Panc1 (cell line): ENCODE results near the gene TMEM185B. TPM values are rescaled to one million over a fixed set of nuclear protein-coding genes. Genes with fewer than 3 reads are reported as not detected.

Experiments used
- ATAC-seq: fragments of 200-7000 bp; cut with Tn5 transposase; 2 replicates; pipeline ENCODE4 v1.9.1; 2020; ENCODE audit warnings: mild to moderate bottlenecking, moderate library complexity
- BruUV-seq: library from RNA; stranded (reverse); fragments of 400-500 nt; replicated peaks from 2 replicates; lab custom pipeline; 2021; lab: Mats Ljungman, UMichigan
- CTCF ChIA-PET: fragments of 300-600 bp; sonication (Branson Sonifier 250); formaldehyde crosslinking; loops from one replicate; lab custom pipeline; 2022; ENCODE audit warnings: antibody characterized with exemption; lab: Charles Lee
- POLR2A ChIA-PET: fragments of 300-600 bp; sonication (Branson Sonifier 250); formaldehyde crosslinking; loops from one replicate; lab custom pipeline; 2022; ENCODE audit warnings: antibody characterized with exemption; lab: Charles Lee
- DNase-seq: peaks from one replicate; pipeline ENCODE4 v3.0.0-alpha.2; 2010; ENCODE audit warnings: low read depth, low spot score
- H3K27ac ChIP-seq: 2 replicates; pipeline ENCODE4 v1.5.1; 2011; ENCODE audit warnings: mild to moderate bottlenecking, low read length, inconsistent platforms
- H3K27me3 ChIP-seq: fragments of 200-500 bp; sonication (Bioruptor generic); 2 replicates; pipeline ENCODE4 v1.6.0; 2014; ENCODE audit warnings: low read length, inconsistent platforms; ENCODE audit not compliant: control insufficient read depth, insufficient read depth
- H3K36me3 ChIP-seq: fragments of 200-500 bp; sonication (Bioruptor generic); 2 replicates; pipeline ENCODE4 v1.5.1; 2014; ENCODE audit warnings: inconsistent platforms, mild to moderate bottlenecking, low read length, moderate library complexity; ENCODE audit not compliant: control insufficient read depth, insufficient read depth
- H3K4me1 ChIP-seq: 2 replicates; pipeline ENCODE4 v1.5.1; 2011; ENCODE audit warnings: inconsistent platforms, mild to moderate bottlenecking, low read length, moderate library complexity; ENCODE audit not compliant: control insufficient read depth, insufficient read depth
- H3K4me3 ChIP-seq, 2 experiments: 2 replicates each; pipeline ENCODE4 v1.5.1; 2011 to 2012; ENCODE audit warnings: low read depth in 2 of 2, low read length in 2 of 2, mild to moderate bottlenecking in 2 of 2, inconsistent platforms in 1 of 2, moderate library complexity in 1 of 2
- H3K9me3 ChIP-seq: fragments of 200-500 bp; sonication (Bioruptor generic); 2 replicates; pipeline ENCODE4 v1.5.1; 2014; ENCODE audit warnings: low read depth, mild to moderate bottlenecking, inconsistent platforms, low read length, moderate library complexity; ENCODE audit not compliant: control insufficient read depth, insufficient read depth
- CTCF ChIP-seq: fragments of 450-650 bp; IDR thresholded peaks from 2 replicates; pipeline ENCODE4 v1.5.1; 2017; ENCODE audit warnings: mild to moderate bottlenecking
- POLR2AphosphoS5 ChIP-seq: IDR thresholded peaks from 2 replicates; pipeline ENCODE4 v1.6.1; 2012; ENCODE audit warnings: mild to moderate bottlenecking, low read depth, low read length, moderate library complexity
- REST ChIP-seq, 2 experiments: IDR thresholded peaks; 2 replicates each; pipeline ENCODE4 v1.6.1; 2011 to 2012; ENCODE audit warnings: low read depth in 2 of 2, control low read depth in 1 of 2, low read length in 1 of 2, mild to moderate bottlenecking in 1 of 2, moderate library complexity in 1 of 2; ENCODE audit not compliant: insufficient read depth in 1 of 2
- SIN3A ChIP-seq: IDR thresholded peaks from 2 replicates; pipeline ENCODE4 v1.6.1; 2012; ENCODE audit warnings: low read depth, mild to moderate bottlenecking, low read length, moderate library complexity, borderline replicate concordance; ENCODE audit not compliant: insufficient read depth
- TCF7L2 ChIP-seq: IDR thresholded peaks from 2 replicates; pipeline ENCODE4 v1.6.1; 2011; ENCODE audit warnings: mild to moderate bottlenecking, low read depth, low read length, inconsistent platforms
- in situ Hi-C: cut with HindIII; loops from 2 replicates; pipeline ENCODE4 v1.10.0; 2016; ENCODE audit warnings: low sequenced_read_pairs, low pct_unique_long_range_greater_than_20kb
- intact Hi-C: fragments of 100-400 bp; cut with micrococcal nuclease; formaldehyde crosslinking; loops from one replicate; pipeline ENCODE4 v1.10.0; 2022; ENCODE audit not compliant: unreplicated experiment
- total RNA-seq: library from RNA; stranded (reverse); gene quantifications from one replicate; pipeline ENCODE4 v1.2.1, GENCODE V29; 2021; ENCODE audit not compliant: unreplicated experiment

TMEM185B gene
- total RNA-seq, 1 experiment from 2014 or later = 54.6 TPM

GRCh38 chr2:120231564-120231973, 8.4 kb upstream of the TMEM185B start:
- Histone ChIP-seq H3K4me1 (peaks cover 4% of the 10 kb centered on the region), H3K27ac (peak overlapping the region; percentile 80; the same call in 1 of the 2 replicates), H3K27me3 (no peaks in the 10 kb centered on the region), H3K9me3 (no peaks in the 10 kb centered on the region), H3K36me3 (no peaks in the 10 kb centered on the region), H3K4me3 (peak overlapping the region in 1 of 2 experiments; percentile 45; a peak in 2 of 4 replicates)
- DNase-seq (no peak), ATAC-seq (no peak)
- in situ Hi-C loops = no loop called here
- BruUV-seq = no TSS peak
- intact Hi-C loops = no loop called here
- POLR2A ChIA-PET = no interaction called here
- no peak for TF ChIP-seq REST (IDR thresholded peaks at IDR 0.05; ENCODE audit: insufficient read depth in 1 of 2, low read depth in 2 of 2, low read length in 1 of 2)
- TF ChIP-seq POLR2AphosphoS5 = no peak
- no peak for TF ChIP-seq TCF7L2
- TF ChIP-seq SIN3A = no peak
- no peak for TF ChIP-seq CTCF
- CTCF ChIA-PET = interaction anchor here (0.6 kb wide), 1 partner anchor 206 kb away, joined by 4 read pairs; no protein-coding TSS in a partner anchor

- Histone ChIP-seq H3K27ac (peak overlapping the region; percentile 15; the same call in 1 of the 2 replicates), H3K9me3 (no peaks in the 10 kb centered on the region), H3K4me3 (no peak overlapping the region), H3K4me1 (peaks cover 4% of the 10 kb centered on the region), H3K36me3 (no peaks in the 10 kb centered on the region), H3K27me3 (no peaks in the 10 kb centered on the region)
- intact Hi-C loops = no loop called here
- in situ Hi-C loops = no loop called here
- ChIA-PET CTCF (interaction anchor here (0.6 kb wide), 1 partner anchor 206 kb away, joined by 4 read pairs; no protein-coding TSS in a partner anchor), POLR2A (no interaction called here)
- DNase-seq = no peak
- peak; percentile 36; the same call in 1 of the 2 replicates for ATAC-seq
- TF ChIP-seq POLR2AphosphoS5 (no peak), REST (IDR thresholded peaks at IDR 0.05; ENCODE audit: insufficient read depth in 1 of 2, low read depth in 2 of 2, low read length in 1 of 2) (no peak), TCF7L2 (no peak)
- BruUV-seq = no TSS peak
Measured at GRCh38 chr2:120230515-120231471, 7.6 kb upstream of the TMEM185B start.
